Measurements from ENCODE around the gene TRH. TPM values are rescaled to one million over a fixed set of nuclear protein-coding genes. Genes with fewer than 3 reads are reported as not detected.

Gene TRH
- total and polyA plus RNA-seq, 2 experiments from 2014 or later = 0.27 TPM; not detected in 1

- 82% methylated on average over 8 of the region's 8 CpGs for whole genome bisulfite sequencing (ENCODE audit: low lambda C conversion rate, missing lambda C conversion rate)
- no peaks in the 10 kb centered on the region for H3K4me1 ChIP-seq (ENCODE audit: insufficient read depth)
- DNase-seq (ENCODE audit: low spot score) = no peak
These were observed 26.8 kb upstream of the TRH start for GRCh38 chr3:129947538-129948240.

GRCh38 chr3:129950318-129951046 lies 24.0 kb upstream of the TRH start:
- no peak overlapping the region for H2AFZ ChIP-seq
- H4K20me1 ChIP-seq (ENCODE audit: insufficient read depth, poor library complexity, severe bottlenecking) = no peaks in the 10 kb centered on the region
- H3K4me3 ChIP-seq = no peak overlapping the region
- no peaks in the 10 kb centered on the region for H3K79me2 ChIP-seq
- no peak for DNase-seq (ENCODE audit: low spot score)
- no peak overlapping the region for H3K27ac ChIP-seq
- H3K4me1 ChIP-seq (ENCODE audit: insufficient read depth) = no peaks in the 10 kb centered on the region
- no peaks in the 10 kb centered on the region for H3K36me3 ChIP-seq (replicated peaks; ENCODE audit: insufficient read depth, low read depth)
- 83% methylated on average over 7 of the region's 7 CpGs for WGBS (ENCODE audit: low lambda C conversion rate, missing lambda C conversion rate)
- no peaks in the 10 kb centered on the region for H3K9me2 ChIP-seq (replicated peaks; ENCODE audit: insufficient read depth)
- TF ChIP-seq EZH2phosphoT487 (IDR thresholded peaks at IDR 0.05; ENCODE audit: low read depth, severe bottlenecking, unreplicated experiment) (no peak), CTCF (IDR thresholded peaks at IDR 0.05; ENCODE audit: poor library complexity) (no peak), EZH2 (IDR thresholded peaks at IDR 0.05; ENCODE audit: borderline replicate concordance) (no peak)
- H3K9me3 ChIP-seq (ENCODE audit: low read depth) = no peaks in the 10 kb centered on the region
- H3K4me2 ChIP-seq = no peak overlapping the region
- H3K27me3 ChIP-seq = no peaks in the 10 kb centered on the region

More at GRCh38 chr3:129947538-129948240, 26.8 kb upstream of the TRH start:
- Histone ChIP-seq H2AFZ (no peak overlapping the region), H3K79me2 (no peaks in the 10 kb centered on the region), H3K4me2 (no peak overlapping the region), H3K4me3 (no peak overlapping the region), H4K20me1 (ENCODE audit: insufficient read depth, poor library complexity, severe bottlenecking) (no peaks in the 10 kb centered on the region), H3K9me3 (ENCODE audit: low read depth) (no peaks in the 10 kb centered on the region), H3K27me3 (no peaks in the 10 kb centered on the region), H3K36me3 (replicated peaks; ENCODE audit: insufficient read depth, low read depth) (no peaks in the 10 kb centered on the region), H3K27ac (no peak overlapping the region), H3K9me2 (replicated peaks; ENCODE audit: insufficient read depth) (no peaks in the 10 kb centered on the region)
- TF ChIP-seq CTCF (IDR thresholded peaks at IDR 0.05; ENCODE audit: poor library complexity) = no peak
- TF ChIP-seq EZH2 (IDR thresholded peaks at IDR 0.05; ENCODE audit: borderline replicate concordance) = no peak
- no peak for TF ChIP-seq EZH2phosphoT487 (IDR thresholded peaks at IDR 0.05; ENCODE audit: low read depth, severe bottlenecking, unreplicated experiment)

- TF ChIP-seq EZH2 (IDR thresholded peaks at IDR 0.05; ENCODE audit: borderline replicate concordance) (no peak), CTCF (IDR thresholded peaks at IDR 0.05; ENCODE audit: poor library complexity) (no peak), EZH2phosphoT487 (IDR thresholded peaks at IDR 0.05; ENCODE audit: low read depth, severe bottlenecking, unreplicated experiment) (no peak)
- Histone ChIP-seq H3K4me1 (ENCODE audit: insufficient read depth) (no peaks in the 10 kb centered on the region), H3K4me2 (no peak overlapping the region), H3K27me3 (no peaks in the 10 kb centered on the region), H3K4me3 (no peak overlapping the region), H3K36me3 (replicated peaks; ENCODE audit: insufficient read depth, low read depth) (no peaks in the 10 kb centered on the region), H4K20me1 (ENCODE audit: insufficient read depth, poor library complexity, severe bottlenecking) (no peaks in the 10 kb centered on the region), H3K9me3 (ENCODE audit: low read depth) (no peaks in the 10 kb centered on the region), H3K27ac (no peak overlapping the region), H2AFZ (no peak overlapping the region), H3K79me2 (no peaks in the 10 kb centered on the region), H3K9me2 (replicated peaks; ENCODE audit: insufficient read depth) (no peaks in the 10 kb centered on the region)
- 78% methylated on average over 6 of the region's 6 CpGs for WGBS (ENCODE audit: low lambda C conversion rate, missing lambda C conversion rate)
- no peak for DNase-seq (ENCODE audit: low spot score)
These were observed 21.8 kb upstream of the TRH start for GRCh38 chr3:129952556-129953355.

Data from hepatocyte (in vitro differentiated cells).